Stimulated activated CD4-positive, alpha-beta T cell treated with anti-CD3 and anti-CD28 coated beads, TNF-alpha, amount 100 ng/mL, for 4 hours (primary cell): ENCODE results near the gene GPX5.
"Not testable (repeated sequence)": the region's sequence is repeated elsewhere in the genome, so short reads cannot be mapped to it uniquely, and the experiment has no call there.

Experiments
- DNase-seq, 3 experiments: peaks; one replicate each; pipeline ENCODE4 v3.0.0-alpha.2; 2020; ENCODE audit warnings: low read depth in 3 of 3

The GPX5 gene

GRCh38 chr6:28525496-28526039 is at the start of gene GPX5:
TSS of gene GPX5 (plus strand) at chr6:28525881. CDS start at chr6:28526014, 133 bp downstream.
- DNase-seq: no peak

- DNase-seq: no peak
Observed at GRCh38 chr6:28478518-28478917, 47.2 kb upstream of the GPX5 start.

- no peak for DNase-seq
Observed at GRCh38 chr6:28480253-28480932, 45.3 kb upstream of the GPX5 start.

GRCh38 chr6:28485482-28485881 is 40.2 kb upstream of the GPX5 start:
- no peak for DNase-seq

- DNase-seq: no peak
Observed at GRCh38 chr6:28486533-28486932, 39.1 kb upstream of the GPX5 start.

- DNase-seq: no peak
Observed at GRCh38 chr6:28486988-28487742, 38.5 kb upstream of the GPX5 start.

GRCh38 chr6:28488916-28489365 is 36.7 kb upstream of the GPX5 start:
- DNase-seq: no peak

- DNase-seq: peak in 2 of 3 experiments; percentile 3 to 14
Observed at GRCh38 chr6:28489366-28490204, 36.1 kb upstream of the GPX5 start.

- no peak for DNase-seq
Observed at GRCh38 chr6:28490205-28490890, 35.3 kb upstream of the GPX5 start.

- DNase-seq: no peak
Observed at GRCh38 chr6:28491984-28492317, 33.7 kb upstream of the GPX5 start.

GRCh38 chr6:28496099-28496779 is 29.4 kb upstream of the GPX5 start:
- no peak for DNase-seq

GRCh38 chr6:28497306-28497705 is 28.4 kb upstream of the GPX5 start:
- DNase-seq: no peak

GRCh38 chr6:28497893-28498292 is 27.8 kb upstream of the GPX5 start:
- no peak for DNase-seq

GRCh38 chr6:28501259-28501658 is 24.4 kb upstream of the GPX5 start:
- no peak for DNase-seq

GRCh38 chr6:28502136-28502535 is 23.5 kb upstream of the GPX5 start:
- not testable (repeated sequence) for DNase-seq

GRCh38 chr6:28502709-28503305 is 22.9 kb upstream of the GPX5 start:
- DNase-seq: not testable (repeated sequence)

- no peak for DNase-seq
Observed at GRCh38 chr6:28505733-28506132, 19.9 kb upstream of the GPX5 start.

GRCh38 chr6:28506807-28507475 is 18.7 kb upstream of the GPX5 start:
- DNase-seq: no peak

- DNase-seq: no peak
Observed at GRCh38 chr6:28511628-28512300, 13.9 kb upstream of the GPX5 start.
